A549 (cell line): Measurements from ENCODE around the gene BSPRY. TPM values are rescaled to one million over a fixed set of nuclear protein-coding genes. Genes with fewer than 3 reads are reported as not detected.

Experiments used
- ATAC-seq, 2 experiments: fragments of 200-7000 bp in 1 of 2; fragments of >200 bp in 1 of 2; cut with Nextera tagmentation in 1 of 2; cut with Tn5 transposase in 1 of 2; 3 replicates each; pipeline versions ENCODE4 v1.8.0 to v1.9.1; 2018 to 2020; ENCODE audit warnings: mild to moderate bottlenecking in 1 of 2, moderate library complexity in 1 of 2
- CTCF ChIA-PET: fragments of 300-600 bp; sonication (Branson Sonifier 250); formaldehyde crosslinking; extraction: SDS; loops from one replicate; lab custom pipeline; 2021; ENCODE audit warnings: antibody characterized with exemption, inconsistent platforms; lab: Yijun Ruan, JAX
- POLR2A ChIA-PET: fragments of 350-600 bp; formaldehyde crosslinking; extraction: SDS; loops from one replicate; lab custom pipeline; 2021; ENCODE audit warnings: antibody characterized with exemption, inconsistent platforms; lab: Yijun Ruan, JAX
- DNase-seq, 2 experiments: peaks; one replicate each; pipeline versions ENCODE4 v3.0.0 to v3.0.0-alpha.2; 2011 to 2016; ENCODE audit warnings: low read depth in 1 of 2, low spot score in 1 of 2
- FAIRE-seq: peaks from 2 replicates; lab custom pipeline; 2011; peaks lifted over from hg19 to GRCh38; lab: Jason Lieb, UNC
- H3K27ac ChIP-seq, 2 experiments: fragments of >200 bp; sonication (Bioruptor Twin); formaldehyde crosslinking; 3 replicates each; pipeline ENCODE4 v1.5.1; 2016 to 2017
- H3K4me1 ChIP-seq: fragments of >200 bp; sonication (Bioruptor Twin); formaldehyde crosslinking; 3 replicates; pipeline ENCODE4 v1.6.1; 2016
- H3K4me2 ChIP-seq: fragments of >200 bp; sonication (Bioruptor Twin); formaldehyde crosslinking; 3 replicates; pipeline ENCODE4 v1.6.1; 2016
- H3K4me3 ChIP-seq: fragments of >200 bp; sonication (Bioruptor Twin); formaldehyde crosslinking; 3 replicates; pipeline ENCODE4 v1.5.1; 2016
- H3K9me3 ChIP-seq: fragments of >200 bp; sonication (Bioruptor Twin); formaldehyde crosslinking; 3 replicates; pipeline ENCODE4 v1.6.1; 2016
- ATOH8 ChIP-seq: fragments of 250-450 bp; sonication (Bioruptor Pico); IDR thresholded peaks from 2 replicates; pipeline ENCODE4 v1.5.0; 2020; ENCODE audit warnings: low read depth, mild to moderate bottlenecking, moderate library complexity
- BHLHE40 ChIP-seq: IDR thresholded peaks from 2 replicates; pipeline ENCODE4 v1.6.1; 2012; ENCODE audit warnings: low read depth, low read length, inconsistent platforms
- CBX2 ChIP-seq: fragments of 200-600 bp; sonication (generic); IDR thresholded peaks from 2 replicates; pipeline ENCODE4 v1.6.1; 2016; ENCODE audit warnings: low read depth, mild to moderate bottlenecking, borderline replicate concordance
- CHD2 ChIP-seq: fragments of 150-350 bp; IDR thresholded peaks from 2 replicates; pipeline ENCODE4 v1.6.1; 2014; ENCODE audit warnings: low read length; ENCODE audit not compliant: partially characterized antibody
- CHD4 ChIP-seq: fragments of 200-600 bp; sonication (generic); IDR thresholded peaks from 2 replicates; pipeline ENCODE4 v1.6.1; 2016; ENCODE audit warnings: antibody characterized with exemption, mild to moderate bottlenecking, borderline replicate concordance
- CTCF ChIP-seq: fragments of >200 bp; sonication (Bioruptor Twin); formaldehyde crosslinking; IDR thresholded peaks from 3 replicates; pipeline ENCODE4 v1.5.1; 2016
- E2F6 ChIP-seq: IDR thresholded peaks from 2 replicates; pipeline ENCODE4 v1.6.1; 2012; ENCODE audit warnings: low read depth, borderline replicate concordance
- EHF ChIP-seq: fragments of 250-450 bp; sonication (Bioruptor Pico); IDR thresholded peaks from 2 replicates; pipeline ENCODE4 v1.5.0; 2020; ENCODE audit warnings: mild to moderate bottlenecking
- EHMT2 ChIP-seq: fragments of 200-600 bp; sonication (generic); IDR thresholded peaks from 2 replicates; pipeline ENCODE4 v1.6.1; 2016; ENCODE audit warnings: antibody characterized with exemption, low read depth, mild to moderate bottlenecking, moderate library complexity
- FOXS1 ChIP-seq: fragments of 250-450 bp; sonication (Bioruptor Pico); IDR thresholded peaks from 2 replicates; pipeline ENCODE4 v1.5.0; 2020; ENCODE audit warnings: mild to moderate bottlenecking, moderate library complexity
- HDAC2 ChIP-seq: fragments of 200-600 bp; sonication (generic); IDR thresholded peaks from 2 replicates; pipeline ENCODE4 v1.6.1; 2016
- HMGXB4 ChIP-seq: fragments of 250-450 bp; sonication (Bioruptor Pico); IDR thresholded peaks from 2 replicates; pipeline ENCODE4 v1.5.0; 2021; ENCODE audit warnings: mild to moderate bottlenecking, moderate library complexity, borderline replicate concordance
- HOXA7 ChIP-seq: fragments of 250-450 bp; sonication (Bioruptor Pico); IDR thresholded peaks from 2 replicates; pipeline ENCODE4 v1.5.0; 2020; ENCODE audit warnings: mild to moderate bottlenecking, moderate library complexity
- MYC ChIP-seq: IDR thresholded peaks from 2 replicates; pipeline ENCODE4 v1.6.1; 2012; ENCODE audit warnings: mild to moderate bottlenecking, inconsistent platforms, low read length, improper control_type of control experiment, borderline replicate concordance
- NFE2L2 ChIP-seq: fragments of 150-350 bp; conservative IDR thresholded peaks from 2 replicates; pipeline ENCODE4 v1.6.1; 2014; ENCODE audit warnings: low read length
- PHF8 ChIP-seq: fragments of 200-600 bp; sonication (generic); IDR thresholded peaks from 2 replicates; pipeline ENCODE4 v1.6.1; 2016; ENCODE audit warnings: low read depth, mild to moderate bottlenecking, antibody characterized with exemption, moderate library complexity, borderline replicate concordance
- RAD21 ChIP-seq, 2 experiments: fragments of >200 bp in 1 of 2; sonication (Bioruptor Twin) in 1 of 2; formaldehyde crosslinking in 1 of 2; IDR thresholded peaks in 1 of 2; conservative IDR thresholded peaks in 1 of 2; 2 replicates in 1 of 2; 3 replicates in 1 of 2; pipeline ENCODE4 v1.6.1; 2012 to 2018; ENCODE audit warnings: inconsistent platforms in 1 of 2
- RARB ChIP-seq: fragments of 250-450 bp; sonication (Bioruptor Pico); IDR thresholded peaks from 2 replicates; pipeline ENCODE4 v1.8.0; 2021; ENCODE audit warnings: mild to moderate bottlenecking, moderate library complexity
- RNF2 ChIP-seq: fragments of 200-600 bp; sonication (generic); IDR thresholded peaks from 2 replicates; pipeline ENCODE4 v1.6.1; 2016; ENCODE audit warnings: low read depth, mild to moderate bottlenecking, antibody characterized with exemption, moderate library complexity, borderline replicate concordance
- TP53 ChIP-seq: fragments of 250-450 bp; sonication (Bioruptor Pico); IDR thresholded peaks from 2 replicates; pipeline ENCODE4 v1.5.0; 2021; ENCODE audit warnings: mild to moderate bottlenecking, moderate library complexity
- WGBS: methylation state at CpG from one replicate; pipeline ENCODE4 v1.1.6; 2017; ENCODE audit errors: missing lambda C conversion rate; 5-methylcytosine and 5-hydroxymethylcytosine counted together
- polyA plus RNA-seq, 4 experiments: library from polyadenylated mRNA; depleted of rRNA in 3 of 4; stranded (reverse); fragments of >200 nt; fragmentation: RNase III in 1 of 4; extraction: RNeasy Plus Mini Kit Qiagen cat#74134 plus additional on column Dnase treatment in 1 of 4; gene quantifications; 2 replicates in 3 of 4; 3 replicates in 1 of 4; pipeline ENCODE4 v1.2.3, GENCODE V29; 2011 to 2017

BSPRY gene
- polyA plus RNA-seq, 2 of the 4 experiments (the other 2 are of a cell fraction), result 0.05 to 0.06 TPM

GRCh38 chr9:113389451-113389850 is 40.1 kb downstream of the BSPRY start:
- Histone ChIP-seq H3K4me2 (no peak overlapping the region), H3K4me3 (no peak overlapping the region), H3K27ac (no peak overlapping the region), H3K4me1 (0 out of 3 replicates have a peak, but pooled peaks cover 4% of the 10 kb centered on the region), H3K9me3 (no peaks in the 10 kb centered on the region)
- TF ChIP-seq RNF2 (no peak), BHLHE40 (no peak), EHMT2 (no peak), CHD2 (no peak), PHF8 (no peak), FOXS1 (CRISPR knock-in tag) (no peak), CBX2 (no peak), RAD21 (conservative IDR thresholded peaks at IDR 0.05 in 1 of 2, IDR thresholded peaks at IDR 0.05 in 1 of 2) (no peak), MYC (no peak), ATOH8 (no peak), HDAC2 (no peak), RARB (CRISPR knock-in tag) (no peak)
- DNase-seq (no peak), ATAC-seq (no peak), FAIRE-seq (no peak)
- WGBS, result 94% methylated on average over 8 of the region's 11 CpGs
- CTCF ChIA-PET, result interaction anchor here (8.2 kb wide), 1 partner anchor 13 kb away, joined by 51 read pairs; the partner anchor contains the start of gene ALAD
- POLR2A ChIA-PET, result no interaction called here

- no peak for FAIRE-seq
- Histone ChIP-seq H3K27ac (no peak overlapping the region), H3K9me3 (no peaks in the 10 kb centered on the region), H3K4me1 (0 out of 3 replicates have a peak, but pooled peaks cover 4% of the 10 kb centered on the region), H3K4me2 (no peak overlapping the region), H3K4me3 (no peak overlapping the region)
- ATAC-seq, result no peak
- ChIA-PET POLR2A (interaction anchor here (1.4 kb wide), 1 partner anchor 14 kb away, joined by 3 read pairs; the partner anchor contains the start of gene HDHD3), CTCF (interaction anchor here (2.8 to 8.2 kb wide), 2 partner anchors 12 to 15 kb away, joined by 9 to 51 read pairs; partner anchors contain the start of gene ALAD)
- WGBS, result 93% methylated on average over 17 of the region's 17 CpGs
- no peak for DNase-seq
- TF ChIP-seq ATOH8, result no peak
- no peak for TF ChIP-seq TP53 (CRISPR knock-in tag)
- no peak for TF ChIP-seq CBX2
These were observed 41.0 kb downstream of the BSPRY start for GRCh38 chr9:113390192-113390960.

- TF ChIP-seq MYC, result no peak
- TF ChIP-seq NFE2L2, result no peak
- FAIRE-seq, result no peak
- Histone ChIP-seq H3K4me3 (no peak overlapping the region), H3K27ac (no peak overlapping the region), H3K4me1 (0 out of 3 replicates have a peak, but pooled peaks cover 4% of the 10 kb centered on the region), H3K9me3 (no peaks in the 10 kb centered on the region), H3K4me2 (no peak overlapping the region)
- no peak for ATAC-seq
- ChIA-PET CTCF (interaction anchor here (0.9 to 8.2 kb wide), 6 partner anchors 10 to 265 kb away, joined by 3 to 51 read pairs (median 3); partner anchors contain the start of gene ALAD), POLR2A (no interaction called here)
- WGBS, result 95% methylated on average over 7 of the region's 7 CpGs
- no peak for DNase-seq
These were observed 42.6 kb downstream of the BSPRY start for GRCh38 chr9:113391917-113392316.

GRCh38 chr9:113393281-113393680 is 43.9 kb downstream of the BSPRY start:
- CTCF ChIA-PET, result interaction anchor here (1.1 to 8.2 kb wide), 2 partner anchors 9 to 88 kb away, joined by 3 to 51 read pairs; partner anchors contain the start of gene ALAD
- Histone ChIP-seq H3K4me1 (no peaks in the 10 kb centered on the region), H3K9me3 (no peaks in the 10 kb centered on the region), H3K4me2 (no peak overlapping the region), H3K27ac (no peak overlapping the region), H3K4me3 (no peak overlapping the region)
- 93% methylated on average over 7 of the region's 7 CpGs for WGBS
- FAIRE-seq (no peak), ATAC-seq (no peak), DNase-seq (no peak)
- TF ChIP-seq HOXA7 (CRISPR knock-in tag), result no peak
- no peak for TF ChIP-seq CHD4
- no peak for TF ChIP-seq EHF
- no peak for TF ChIP-seq E2F6
- no peak for TF ChIP-seq HMGXB4 (CRISPR knock-in tag)
- TF ChIP-seq CTCF, result no peak
- TF ChIP-seq RNF2, result no peak
- POLR2A ChIA-PET, result no interaction called here
